ENCODE results near the gene DNAJC6. TPM values are rescaled to one million over a fixed set of nuclear protein-coding genes. Genes with fewer than 3 reads are reported as not detected.

DNAJC6 gene
- total RNA-seq, 1 donor from 2014 or later = 8.3 TPM

- Histone ChIP-seq H3K36me3 (ENCODE audit: control insufficient read depth, insufficient read depth, low read length) (no peaks in the 10 kb centered on the region), H3K27me3 (ENCODE audit: control insufficient read depth, insufficient read depth, low read length) (no peaks in the 10 kb centered on the region), H3K4me3 (ENCODE audit: low read depth, low read length) (no peak overlapping the region)
- no peak for TF ChIP-seq CTCF (IDR thresholded peaks at IDR 0.05; ENCODE audit: insufficient read depth, low read length, poor library complexity, severe bottlenecking)
- no peak for DNase-seq (ENCODE audit: low read depth)
Observed at GRCh38 chr1:65434255-65434654, 124.9 kb downstream of the DNAJC6 start.

DNA sequence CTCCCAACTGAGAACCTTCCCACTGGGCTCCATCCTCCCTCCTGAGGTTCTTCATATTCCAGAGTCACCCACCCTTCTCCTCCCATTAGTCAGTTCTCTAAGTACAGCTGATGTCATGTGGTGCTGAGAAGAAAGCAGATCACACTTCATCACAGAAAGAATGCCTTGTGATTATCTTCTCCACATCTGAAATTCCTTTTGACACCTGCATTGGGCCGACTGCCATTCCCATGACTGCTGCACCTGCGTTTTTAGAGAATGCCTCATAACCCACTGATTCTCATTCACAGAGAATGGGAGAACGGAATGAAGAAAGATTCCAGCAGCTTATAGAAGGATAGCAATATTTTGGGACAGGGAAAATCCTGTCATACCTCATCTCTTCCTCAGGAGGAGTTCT lies 125.4 kb downstream of the DNAJC6 start:
- TF ChIP-seq CTCF (IDR thresholded peaks at IDR 0.05; ENCODE audit: insufficient read depth, low read length, poor library complexity, severe bottlenecking) = no peak
- no peaks in the 10 kb centered on the region for H3K36me3 ChIP-seq (ENCODE audit: control insufficient read depth, insufficient read depth, low read length)
- no peak for DNase-seq (ENCODE audit: low read depth)
- H3K27me3 ChIP-seq (ENCODE audit: control insufficient read depth, insufficient read depth, low read length) = no peaks in the 10 kb centered on the region
- no peak overlapping the region for H3K4me3 ChIP-seq (ENCODE audit: low read depth, low read length)

GRCh38 chr1:65435987-65436386 lies 126.6 kb downstream of the DNAJC6 start:
- H3K4me3 ChIP-seq (ENCODE audit: low read depth, low read length) = no peak overlapping the region
- DNase-seq (ENCODE audit: low read depth) = no peak
- H3K27me3 ChIP-seq (ENCODE audit: control insufficient read depth, insufficient read depth, low read length) = no peaks in the 10 kb centered on the region
- H3K36me3 ChIP-seq (ENCODE audit: control insufficient read depth, insufficient read depth, low read length) = no peaks in the 10 kb centered on the region
- no peak for TF ChIP-seq CTCF (IDR thresholded peaks at IDR 0.05; ENCODE audit: insufficient read depth, low read length, poor library complexity, severe bottlenecking)

DNA sequence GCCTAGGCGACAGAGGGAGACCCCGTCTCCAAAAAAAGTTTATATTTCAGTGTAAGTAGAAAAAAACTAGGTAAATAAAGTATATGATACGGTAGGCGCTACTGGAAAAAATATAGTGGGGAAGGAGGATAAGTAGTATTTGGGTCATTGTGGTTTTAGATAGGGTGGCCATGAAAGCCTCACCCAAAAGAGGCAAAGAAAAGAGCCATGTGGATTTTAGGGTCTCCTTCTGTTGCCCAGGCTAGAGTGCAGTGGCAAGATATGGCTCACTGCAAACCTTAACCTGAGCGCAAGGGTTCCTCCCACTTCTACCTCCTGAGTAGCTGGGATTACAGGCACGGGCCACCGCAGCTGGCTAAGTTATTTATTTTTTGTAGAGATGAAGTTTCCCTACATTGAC lies 128.3 kb downstream of the DNAJC6 start:
- TF ChIP-seq CTCF (IDR thresholded peaks at IDR 0.05; ENCODE audit: insufficient read depth, low read length, poor library complexity, severe bottlenecking) = no peak
- DNase-seq (ENCODE audit: low read depth) = no peak
- Histone ChIP-seq H3K4me3 (ENCODE audit: low read depth, low read length) (no peak overlapping the region), H3K36me3 (ENCODE audit: control insufficient read depth, insufficient read depth, low read length) (no peaks in the 10 kb centered on the region), H3K27me3 (ENCODE audit: control insufficient read depth, insufficient read depth, low read length) (no peaks in the 10 kb centered on the region)

DNA sequence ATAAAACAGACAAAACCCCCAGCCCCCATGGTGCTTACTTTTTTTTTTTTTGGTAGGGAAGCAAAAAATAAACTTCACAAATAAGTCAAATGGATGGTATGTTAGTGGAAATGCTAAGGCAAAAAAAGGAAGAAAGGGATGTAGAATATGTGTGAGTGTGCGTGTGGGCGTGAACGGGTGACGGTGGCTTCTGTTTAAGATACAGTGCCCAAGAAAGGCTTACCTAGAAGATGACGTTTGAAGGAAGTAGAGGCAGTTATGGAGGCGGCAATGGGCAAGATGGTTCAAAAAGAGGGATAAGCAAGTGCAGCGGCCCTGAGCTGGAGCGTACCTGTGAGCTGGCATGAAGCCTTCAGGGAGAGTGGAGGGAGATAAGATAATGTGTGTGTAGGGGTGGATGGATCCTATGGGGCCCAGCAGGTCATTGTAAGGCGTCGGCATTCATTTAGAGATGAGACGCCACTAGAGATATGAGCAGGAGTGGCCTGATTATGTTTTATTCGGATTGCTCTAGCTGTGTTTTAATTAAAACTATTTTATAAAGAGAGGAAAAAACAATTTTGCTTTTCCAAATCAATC lies 131.1 kb downstream of the DNAJC6 start:
- Histone ChIP-seq H3K36me3 (ENCODE audit: control insufficient read depth, insufficient read depth, low read length) (no peaks in the 10 kb centered on the region), H3K27me3 (ENCODE audit: control insufficient read depth, insufficient read depth, low read length) (no peaks in the 10 kb centered on the region), H3K4me3 (ENCODE audit: low read depth, low read length) (no peak overlapping the region)
- no peak for DNase-seq (ENCODE audit: low read depth)
- TF ChIP-seq CTCF (IDR thresholded peaks at IDR 0.05; ENCODE audit: insufficient read depth, low read length, poor library complexity, severe bottlenecking) = no peak

DNA sequence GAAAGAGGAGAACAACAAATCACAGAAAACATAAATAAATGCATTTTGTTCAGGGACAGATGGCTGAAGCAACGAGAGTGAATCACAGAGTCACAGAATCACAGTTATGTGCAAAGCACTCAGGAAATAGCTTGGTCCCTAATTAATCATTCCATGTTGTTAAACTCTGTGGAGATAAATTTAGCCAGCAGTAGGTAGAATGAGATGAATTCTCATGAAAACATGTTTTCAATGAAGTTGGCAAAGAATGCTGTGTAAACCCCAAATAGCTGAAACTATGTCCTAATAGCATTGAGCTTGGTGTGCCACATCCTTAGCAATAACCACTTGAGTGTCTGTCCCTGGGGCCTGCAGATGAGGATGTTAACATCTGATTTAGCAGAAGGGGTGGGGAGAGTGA lies 131.6 kb downstream of the DNAJC6 start:
- Histone ChIP-seq H3K4me3 (ENCODE audit: low read depth, low read length) (no peak overlapping the region), H3K27me3 (ENCODE audit: control insufficient read depth, insufficient read depth, low read length) (no peaks in the 10 kb centered on the region), H3K36me3 (ENCODE audit: control insufficient read depth, insufficient read depth, low read length) (no peaks in the 10 kb centered on the region)
- no peak for TF ChIP-seq CTCF (IDR thresholded peaks at IDR 0.05; ENCODE audit: insufficient read depth, low read length, poor library complexity, severe bottlenecking)
- no peak for DNase-seq (ENCODE audit: low read depth)
